Smooth muscle cell (in vitro differentiated cells): ENCODE results near the gene CMC4. TPM values are rescaled to one million over a fixed set of nuclear protein-coding genes. Genes with fewer than 3 reads are reported as not detected.

Source experiments
- DNase-seq: peaks from one replicate; lab custom pipeline; 2025; ENCODE audit not compliant: unreplicated experiment; lab: John Stamatoyannopoulos, UW
- H2AFZ ChIP-seq: fragments of 200-600 bp; sonication (generic); 2 replicates; pipeline ENCODE4 v1.6.0; 2016; ENCODE audit warnings: antibody characterized with exemption, low read depth, mild to moderate bottlenecking
- H3F3A ChIP-seq: fragments of 200-600 bp; sonication (generic); 2 replicates; pipeline ENCODE4 v1.6.0; 2017; ENCODE audit warnings: antibody characterized with exemption, low read depth
- H3K27ac ChIP-seq: fragments of 200-600 bp; sonication (generic); 2 replicates; pipeline ENCODE4 v1.5.1; 2016; ENCODE audit warnings: low read depth, mild to moderate bottlenecking
- H3K27me3 ChIP-seq: fragments of 200-600 bp; sonication (generic); 2 replicates; pipeline ENCODE4 v1.6.1; 2016; ENCODE audit warnings: low read depth, mild to moderate bottlenecking
- H3K36me3 ChIP-seq: fragments of 200-600 bp; sonication (generic); 2 replicates; pipeline ENCODE4 v1.5.1; 2016; ENCODE audit warnings: low read depth
- H3K4me1 ChIP-seq: fragments of 200-600 bp; sonication (generic); 2 replicates; pipeline ENCODE4 v1.5.1; 2016; ENCODE audit warnings: low read depth
- H3K4me2 ChIP-seq: fragments of 200-600 bp; sonication (generic); 2 replicates; pipeline ENCODE4 v1.6.0; 2016; ENCODE audit warnings: mild to moderate bottlenecking
- H3K4me3 ChIP-seq: fragments of 200-600 bp; sonication (generic); 2 replicates; pipeline ENCODE4 v1.5.1; 2016; ENCODE audit warnings: mild to moderate bottlenecking
- H3K79me2 ChIP-seq: fragments of 200-600 bp; sonication (generic); 2 replicates; pipeline ENCODE4 v1.6.0; 2016; ENCODE audit warnings: low read depth, mild to moderate bottlenecking
- H3K9ac ChIP-seq: fragments of 200-600 bp; sonication (generic); 2 replicates; pipeline ENCODE4 v1.6.0; 2016; ENCODE audit warnings: low read depth
- H3K9me3 ChIP-seq: fragments of 200-600 bp; sonication (generic); replicated peaks from 2 replicates; pipeline ENCODE4 v1.5.1; 2016; ENCODE audit warnings: low read depth
- H4K20me1 ChIP-seq: fragments of 200-600 bp; sonication (generic); 2 replicates; pipeline ENCODE4 v1.6.0; 2016; ENCODE audit warnings: low read depth
- CTCF ChIP-seq: fragments of 200-600 bp; sonication (generic); IDR thresholded peaks from 2 replicates; pipeline ENCODE4 v1.5.1; 2017; ENCODE audit warnings: borderline replicate concordance, mild to moderate bottlenecking, antibody characterized with exemption; ENCODE audit not compliant: insufficient read depth, poor library complexity, severe bottlenecking
- WGBS: methylation state at CpG from one replicate; pipeline ENCODE4 v1.1.7; 2016; ENCODE audit warnings: low lambda C conversion rate; 5-methylcytosine and 5-hydroxymethylcytosine counted together
- polyA plus RNA-seq: library from polyadenylated mRNA; unstranded; fragments of >200 nt; fragmentation: Nextera tagmentation; extraction: Ambion mirVana; gene quantifications from 2 replicates; pipeline ENCODE4 v1.2.1, GENCODE V29; 2016
- total RNA-seq: library from RNA; depleted of rRNA; stranded (reverse); fragments of >200 nt; gene quantifications from 2 replicates; pipeline ENCODE4 v1.2.3, GENCODE V29; 2014

Gene CMC4
- total and polyA plus RNA-seq, 2 experiments from 2014 or later: 21.2 to 24.5 TPM

- no peaks in the 10 kb centered on the region for H4K20me1 ChIP-seq
- no peaks in the 10 kb centered on the region for H3K79me2 ChIP-seq
Observed at GRCh38 chrX:155020591-155020990, 50.3 kb downstream of the CMC4 start.

More at GRCh38 chrX:155020591-155020990, 50.3 kb downstream of the CMC4 start:
- Histone ChIP-seq H3K27me3 (no peaks in the 10 kb centered on the region), H3K4me3 (no peak overlapping the region), H2AFZ (no peak overlapping the region), H3K9ac (no peak overlapping the region), H3K4me1 (no peaks in the 10 kb centered on the region), H3K4me2 (no peak overlapping the region), H3K9me3 (no peaks in the 10 kb centered on the region), H3K36me3 (no peaks in the 10 kb centered on the region), H3F3A (no peaks in the 10 kb centered on the region), H3K27ac (no peak overlapping the region)
- WGBS: 70% methylated on average over 3 of the region's 3 CpGs
- TF ChIP-seq CTCF: no peak
- DNase-seq: no peak

Other genes starting within 250 kb of the CMC4 start
- gene SMIM9, start 236.5 kb downstream of the CMC4 start, total RNA-seq: not detected in 2 replicates
- not detected in 2 replicates for gene SMIM9, start 236.5 kb downstream of the CMC4 start, polyA plus RNA-seq
- gene F8A1, start 184.8 kb downstream of the CMC4 start, total RNA-seq: 4.8 and 7.5 TPM in 2 replicates
- gene F8A1, start 184.8 kb downstream of the CMC4 start, polyA plus RNA-seq: 38.2 and 49.6 TPM in 2 replicates
- gene F8, start 48.4 kb downstream of the CMC4 start, total RNA-seq: 2.2 and 3.3 TPM in 2 replicates
- gene F8, start 48.4 kb downstream of the CMC4 start, polyA plus RNA-seq: 0.79 and 1.9 TPM in 2 replicates
- gene FUNDC2, start 44.3 kb downstream of the CMC4 start, total RNA-seq: 38.3 and 52.3 TPM in 2 replicates
- gene FUNDC2, start 44.3 kb downstream of the CMC4 start, polyA plus RNA-seq: 98.2 and 103 TPM in 2 replicates
- gene MTCP1, start within 50 bp of the CMC4 start, total RNA-seq: 0.40 and 12.2 TPM in 2 replicates
- 18.6 and 20.2 TPM in 2 replicates for gene MTCP1, start within 50 bp of the CMC4 start, polyA plus RNA-seq
- gene BRCC3, start 372 bp upstream of the CMC4 start, total RNA-seq: 9.6 and 10.6 TPM in 2 replicates
- 13.4 and 14.4 TPM in 2 replicates for gene BRCC3, start 372 bp upstream of the CMC4 start, polyA plus RNA-seq
- 70.6 and 83.0 TPM in 2 replicates for gene VBP1, start 145.3 kb upstream of the CMC4 start, total RNA-seq
- 55.8 and 63.3 TPM in 2 replicates for gene VBP1, start 145.3 kb upstream of the CMC4 start, polyA plus RNA-seq
- gene RAB39B, start 193.4 kb upstream of the CMC4 start, total RNA-seq: 0.04 TPM in 1 of 2 replicates, not detected in the other
- gene RAB39B, start 193.4 kb upstream of the CMC4 start, polyA plus RNA-seq: not detected in 2 replicates